Activated CD4-positive, alpha-beta memory T cell treated with anti-CD3 and anti-CD28 coated beads, Interleukin-2, amount 10 ng/mL, durations not matched to agents 7 days and 5 days (primary cell): ENCODE data around the gene GABRB2. TPM values are rescaled to one million over a fixed set of nuclear protein-coding genes. Genes with fewer than 3 reads are reported as not detected.

Experiments
- CTCF ChIA-PET: fragments of 350-600 bp; sonication (Branson Sonifier 250); formaldehyde crosslinking; loops from one replicate; lab custom pipeline; 2021; ENCODE audit warnings: antibody characterized with exemption, inconsistent platforms; lab: Charles Lee
- POLR2A ChIA-PET: fragments of 350-600 bp; sonication (Branson Sonifier 250); formaldehyde crosslinking; loops from one replicate; lab custom pipeline; 2021; ENCODE audit warnings: antibody characterized with exemption; lab: Charles Lee
- DNase-seq: peaks from one replicate; pipeline ENCODE4 v3.0.0-alpha.2; 2020
- H3K27ac Mint-ChIP-seq: one replicate; pipeline ENCODE4 v1.8.0; 2021; ENCODE audit warnings: mild to moderate bottlenecking, mixed read lengths
- H3K27me3 Mint-ChIP-seq: one replicate; pipeline ENCODE4 v1.8.0; 2021; ENCODE audit warnings: mixed read lengths
- H3K36me3 Mint-ChIP-seq: one replicate; pipeline ENCODE4 v1.8.0; 2021; ENCODE audit warnings: low read depth, mixed read lengths
- H3K4me1 Mint-ChIP-seq: one replicate; pipeline ENCODE4 v1.8.0; 2021; ENCODE audit warnings: mixed read lengths
- H3K4me3 Mint-ChIP-seq: one replicate; pipeline ENCODE4 v1.8.0; 2021; ENCODE audit warnings: mild to moderate bottlenecking, mixed read lengths
- H3K9me3 Mint-ChIP-seq: one replicate; pipeline ENCODE4 v1.8.0; 2021; ENCODE audit warnings: mixed read lengths
- total RNA-seq, 2 experiments: library from RNA; stranded (reverse); gene quantifications; one replicate each; pipeline ENCODE4 v1.2.3, GENCODE V29; 2021

The GABRB2 gene
- total RNA-seq, 2 experiments from 2014 or later: not detected

GRCh38 chr5:161399996-161400562, 146.4 kb downstream of the GABRB2 start:
- no peaks in the 10 kb centered on the region for H3K4me1 Mint-ChIP-seq
- H3K27ac Mint-ChIP-seq: no peak overlapping the region
- H3K36me3 Mint-ChIP-seq: no peaks in the 10 kb centered on the region
- H3K4me3 Mint-ChIP-seq: no peak overlapping the region
- no peaks in the 10 kb centered on the region for H3K27me3 Mint-ChIP-seq
- CTCF ChIA-PET: no interaction called here
- no peak for DNase-seq
- no peaks in the 10 kb centered on the region for H3K9me3 Mint-ChIP-seq
- POLR2A ChIA-PET: no interaction called here

GRCh38 chr5:161397448-161397847, 149.1 kb downstream of the GABRB2 start:
- no peak overlapping the region for H3K27ac Mint-ChIP-seq
- H3K4me3 Mint-ChIP-seq: no peak overlapping the region
- no peaks in the 10 kb centered on the region for H3K9me3 Mint-ChIP-seq
- no peaks in the 10 kb centered on the region for H3K36me3 Mint-ChIP-seq
- POLR2A ChIA-PET: no interaction called here
- CTCF ChIA-PET: no interaction called here
- H3K27me3 Mint-ChIP-seq: no peaks in the 10 kb centered on the region
- no peaks in the 10 kb centered on the region for H3K4me1 Mint-ChIP-seq
- no peak for DNase-seq

- Mint-ChIP-seq H3K4me3 (no peak overlapping the region), H3K36me3 (no peaks in the 10 kb centered on the region), H3K4me1 (no peaks in the 10 kb centered on the region), H3K9me3 (no peaks in the 10 kb centered on the region), H3K27me3 (no peaks in the 10 kb centered on the region), H3K27ac (no peak overlapping the region)
- POLR2A ChIA-PET: no interaction called here
- CTCF ChIA-PET: no interaction called here
- DNase-seq: no peak
Observed at GRCh38 chr5:161396171-161396570, 150.4 kb downstream of the GABRB2 start.

- Mint-ChIP-seq H3K4me3 (no peak overlapping the region), H3K9me3 (no peaks in the 10 kb centered on the region), H3K36me3 (no peaks in the 10 kb centered on the region), H3K27me3 (no peaks in the 10 kb centered on the region), H3K27ac (no peak overlapping the region), H3K4me1 (no peaks in the 10 kb centered on the region)
- DNase-seq: no peak
- CTCF ChIA-PET: no interaction called here
- POLR2A ChIA-PET: no interaction called here
Observed at GRCh38 chr5:161391724-161392123, 154.8 kb downstream of the GABRB2 start.

GRCh38 chr5:161391016-161391415, 155.5 kb downstream of the GABRB2 start:
- Mint-ChIP-seq H3K4me1 (no peaks in the 10 kb centered on the region), H3K27ac (no peak overlapping the region), H3K27me3 (no peaks in the 10 kb centered on the region), H3K9me3 (no peaks in the 10 kb centered on the region), H3K36me3 (no peaks in the 10 kb centered on the region), H3K4me3 (no peak overlapping the region)
- POLR2A ChIA-PET: no interaction called here
- no peak for DNase-seq
- CTCF ChIA-PET: no interaction called here

GRCh38 chr5:161387121-161387520, 159.4 kb downstream of the GABRB2 start:
- ChIA-PET CTCF (no interaction called here), POLR2A (no interaction called here)
- Mint-ChIP-seq H3K4me1 (no peaks in the 10 kb centered on the region), H3K9me3 (no peaks in the 10 kb centered on the region), H3K36me3 (no peaks in the 10 kb centered on the region), H3K27me3 (no peaks in the 10 kb centered on the region), H3K27ac (no peak overlapping the region), H3K4me3 (no peak overlapping the region)
- no peak for DNase-seq

GRCh38 chr5:161385027-161385426, 161.5 kb downstream of the GABRB2 start:
- Mint-ChIP-seq H3K36me3 (no peaks in the 10 kb centered on the region), H3K27ac (no peak overlapping the region)

GRCh38 chr5:161382685-161383084, 163.8 kb downstream of the GABRB2 start:
- Mint-ChIP-seq H3K4me3 (no peak overlapping the region), H3K36me3 (no peaks in the 10 kb centered on the region), H3K27me3 (no peaks in the 10 kb centered on the region), H3K4me1 (no peaks in the 10 kb centered on the region), H3K27ac (no peak overlapping the region), H3K9me3 (no peaks in the 10 kb centered on the region)
- DNase-seq: no peak
- ChIA-PET POLR2A (no interaction called here), CTCF (no interaction called here)

More at GRCh38 chr5:161385027-161385426, 161.5 kb downstream of the GABRB2 start:
- Mint-ChIP-seq H3K4me3 (no peak overlapping the region), H3K9me3 (no peaks in the 10 kb centered on the region), H3K27me3 (no peaks in the 10 kb centered on the region), H3K4me1 (no peaks in the 10 kb centered on the region)
- POLR2A ChIA-PET: no interaction called here
- CTCF ChIA-PET: no interaction called here
- no peak for DNase-seq

- H3K4me3 Mint-ChIP-seq: no peak overlapping the region
- H3K27me3 Mint-ChIP-seq: no peaks in the 10 kb centered on the region
- H3K9me3 Mint-ChIP-seq: no peaks in the 10 kb centered on the region
- CTCF ChIA-PET: no interaction called here
- DNase-seq: no peak
- no peaks in the 10 kb centered on the region for H3K4me1 Mint-ChIP-seq
- POLR2A ChIA-PET: no interaction called here
- no peak overlapping the region for H3K27ac Mint-ChIP-seq
- no peaks in the 10 kb centered on the region for H3K36me3 Mint-ChIP-seq
Observed at GRCh38 chr5:161380486-161380885, 166.0 kb downstream of the GABRB2 start.

GRCh38 chr5:161378701-161379100, 167.8 kb downstream of the GABRB2 start:
- Mint-ChIP-seq H3K4me1 (no peaks in the 10 kb centered on the region), H3K36me3 (no peaks in the 10 kb centered on the region), H3K27me3 (no peaks in the 10 kb centered on the region), H3K27ac (no peak overlapping the region), H3K4me3 (no peak overlapping the region), H3K9me3 (no peaks in the 10 kb centered on the region)
- no peak for DNase-seq
- POLR2A ChIA-PET: no interaction called here
- CTCF ChIA-PET: no interaction called here

- no peaks in the 10 kb centered on the region for H3K4me1 Mint-ChIP-seq
- H3K36me3 Mint-ChIP-seq: no peaks in the 10 kb centered on the region
- H3K9me3 Mint-ChIP-seq: no peaks in the 10 kb centered on the region
- DNase-seq: no peak
- ChIA-PET CTCF (no interaction called here), POLR2A (no interaction called here)
- no peak overlapping the region for H3K4me3 Mint-ChIP-seq
- no peak overlapping the region for H3K27ac Mint-ChIP-seq
- H3K27me3 Mint-ChIP-seq: no peaks in the 10 kb centered on the region
Observed at GRCh38 chr5:161376034-161376433, 170.5 kb downstream of the GABRB2 start.

- no peaks in the 10 kb centered on the region for H3K36me3 Mint-ChIP-seq
- DNase-seq: no peak
- CTCF ChIA-PET: no interaction called here
- no peak overlapping the region for H3K4me3 Mint-ChIP-seq
- no peaks in the 10 kb centered on the region for H3K4me1 Mint-ChIP-seq
- POLR2A ChIA-PET: no interaction called here
- no peaks in the 10 kb centered on the region for H3K9me3 Mint-ChIP-seq
- no peak overlapping the region for H3K27ac Mint-ChIP-seq
- no peaks in the 10 kb centered on the region for H3K27me3 Mint-ChIP-seq
Observed at GRCh38 chr5:161373345-161373707, 173.2 kb downstream of the GABRB2 start.

GRCh38 chr5:161372682-161373344, 173.7 kb downstream of the GABRB2 start:
- no peaks in the 10 kb centered on the region for H3K27me3 Mint-ChIP-seq
- H3K36me3 Mint-ChIP-seq: no peaks in the 10 kb centered on the region
- no peaks in the 10 kb centered on the region for H3K9me3 Mint-ChIP-seq
- no peak overlapping the region for H3K27ac Mint-ChIP-seq
- POLR2A ChIA-PET: no interaction called here
- H3K4me3 Mint-ChIP-seq: no peak overlapping the region
- DNase-seq: no peak
- CTCF ChIA-PET: no interaction called here
- no peaks in the 10 kb centered on the region for H3K4me1 Mint-ChIP-seq

GRCh38 chr5:161369022-161369421, 177.5 kb downstream of the GABRB2 start:
- Mint-ChIP-seq H3K27me3 (no peaks in the 10 kb centered on the region), H3K4me1 (no peaks in the 10 kb centered on the region), H3K36me3 (no peaks in the 10 kb centered on the region), H3K9me3 (no peaks in the 10 kb centered on the region), H3K27ac (no peak overlapping the region), H3K4me3 (no peak overlapping the region)
- POLR2A ChIA-PET: no interaction called here
- DNase-seq: no peak
- CTCF ChIA-PET: no interaction called here
